HG03520 (cell line): ENCODE results near the gene TMTC2.
"Not testable (repeated sequence)": the region's sequence is repeated elsewhere in the genome, so short reads cannot be mapped to it uniquely, and the experiment has no call there.

Experiments
- ATAC-seq: cut with Tn5 transposase; IDR thresholded peaks from one replicate; pipeline ENCODE4 v1.9.1; 2021; ENCODE audit warnings: mild to moderate bottlenecking, moderate library complexity; ENCODE audit not compliant: unreplicated experiment

The TMTC2 gene

GRCh38 chr12:82787016-82787415 lies 100.3 kb downstream of the TMTC2 start:
- no peak for ATAC-seq

DNA sequence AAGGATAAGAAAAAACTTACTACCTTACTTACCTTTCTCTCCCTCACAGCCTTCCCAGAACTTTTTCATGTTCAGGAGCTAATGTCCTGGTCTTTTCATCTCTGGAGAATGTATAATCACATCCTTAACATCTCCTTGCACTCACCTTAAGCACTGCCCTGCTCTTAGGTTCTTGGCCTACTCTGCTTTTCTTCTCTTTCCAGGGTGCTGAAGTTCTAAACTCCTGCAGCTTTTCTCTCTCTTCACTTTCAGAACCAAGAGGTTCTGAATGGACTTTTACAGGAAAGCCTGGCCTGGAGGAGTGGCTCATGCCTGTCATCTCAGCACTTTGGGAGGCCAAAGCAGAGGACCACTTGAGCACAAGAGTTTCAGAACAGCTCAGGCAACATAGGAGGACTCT lies 101.9 kb downstream of the TMTC2 start:
- ATAC-seq = no peak

DNA sequence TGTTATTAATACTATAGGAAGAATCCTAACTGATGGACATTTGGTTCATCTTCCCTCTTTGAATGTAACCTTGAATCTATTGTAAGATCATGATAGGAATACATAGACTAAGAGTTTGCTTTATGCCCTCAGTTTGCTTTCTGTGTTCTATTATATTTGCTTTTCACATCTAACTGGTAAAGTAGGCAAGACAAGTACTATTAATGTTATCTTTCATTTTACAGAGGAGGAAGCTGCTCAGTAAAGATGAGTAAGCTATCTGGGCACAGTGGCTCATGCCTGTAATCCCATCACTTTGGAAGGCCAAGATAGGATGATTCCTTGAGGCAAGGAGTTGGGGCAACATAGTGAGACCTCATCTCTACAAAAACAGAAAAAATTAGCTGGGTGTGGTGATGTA lies 103.0 kb downstream of the TMTC2 start:
- ATAC-seq = no peak

DNA sequence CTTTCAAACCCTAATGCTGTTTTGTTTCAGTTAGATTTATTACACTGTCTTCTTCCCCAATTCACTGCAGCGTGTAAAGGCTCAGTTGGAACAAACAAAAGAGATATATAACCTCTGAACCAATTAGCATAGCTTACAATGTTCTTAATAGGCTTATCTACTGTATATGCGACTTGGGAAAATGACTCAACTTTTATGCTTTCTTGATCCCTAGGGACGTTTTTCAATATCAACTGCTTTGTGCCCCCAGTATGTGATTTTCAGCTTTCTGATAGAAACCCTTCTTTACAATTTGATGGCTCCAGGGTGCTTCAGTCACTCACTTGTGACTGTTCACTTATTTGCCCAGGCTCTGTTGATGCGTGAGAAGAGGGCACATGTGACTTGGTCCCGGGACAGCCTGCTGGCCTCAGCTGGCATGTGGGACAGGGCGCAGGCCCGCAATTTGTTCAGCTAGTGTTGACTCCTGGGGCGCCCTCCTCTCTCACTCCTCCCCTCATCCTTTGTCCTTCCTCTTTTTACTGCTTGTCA lies 107.1 kb downstream of the TMTC2 start:
- no peak for ATAC-seq

GRCh38 chr12:82797480-82797879 lies 110.8 kb downstream of the TMTC2 start:
- no peak for ATAC-seq

- ATAC-seq = no peak
Measured at GRCh38 chr12:82800185-82800584, 113.5 kb downstream of the TMTC2 start.

DNA sequence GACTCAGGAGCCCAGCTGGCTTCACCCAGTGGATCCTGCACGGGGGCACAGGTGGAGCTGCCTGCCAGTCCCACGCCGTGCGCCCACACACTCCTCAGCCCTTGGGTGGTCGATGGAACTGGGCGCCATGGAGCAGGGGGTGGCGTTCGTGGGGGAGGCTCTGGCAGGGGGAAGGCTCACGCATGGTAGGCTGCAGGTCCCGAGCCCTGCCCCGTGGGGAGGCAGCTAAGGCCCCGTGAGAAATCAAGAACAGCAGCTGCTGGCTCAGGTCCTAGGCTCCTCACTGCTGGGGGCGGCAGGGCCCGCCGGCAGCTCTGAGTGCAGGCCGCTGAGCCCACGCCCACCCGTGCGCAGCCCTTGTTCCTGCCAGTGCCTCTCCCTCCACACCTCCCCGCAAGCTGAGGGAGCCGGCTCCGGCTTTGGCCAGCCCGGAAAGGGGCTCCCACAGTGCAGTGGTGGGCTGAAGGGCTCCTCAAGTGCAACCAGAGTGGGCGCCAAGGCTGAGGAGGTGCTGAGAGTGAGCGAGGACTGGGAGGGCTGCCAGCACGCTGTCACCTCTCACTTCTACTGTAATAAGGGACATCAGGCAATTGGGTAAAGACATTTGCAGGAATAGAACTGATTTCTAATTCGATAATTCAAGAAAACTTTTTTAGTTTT lies 115.4 kb downstream of the TMTC2 start:
- no peak for ATAC-seq

DNA sequence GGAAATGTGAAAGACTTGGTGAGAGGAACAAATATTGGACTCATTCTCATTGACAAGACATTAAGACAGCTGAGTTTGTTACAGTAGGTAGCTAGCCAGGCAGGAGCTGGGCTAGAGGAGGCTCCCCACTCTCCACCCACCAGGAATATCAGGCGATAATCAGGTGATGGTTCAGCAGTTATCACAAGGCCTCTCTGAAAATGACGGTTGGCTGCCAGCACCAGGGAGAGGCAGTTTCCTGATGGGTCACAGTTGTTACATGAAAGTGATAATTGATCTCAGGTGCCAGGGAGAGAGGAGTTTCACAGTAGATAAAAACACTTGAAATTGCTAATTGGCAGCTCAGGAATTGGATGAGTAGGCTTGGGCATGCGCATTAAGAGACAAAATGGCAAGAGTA lies 116.5 kb downstream of the TMTC2 start:
- ATAC-seq = no peak

DNA sequence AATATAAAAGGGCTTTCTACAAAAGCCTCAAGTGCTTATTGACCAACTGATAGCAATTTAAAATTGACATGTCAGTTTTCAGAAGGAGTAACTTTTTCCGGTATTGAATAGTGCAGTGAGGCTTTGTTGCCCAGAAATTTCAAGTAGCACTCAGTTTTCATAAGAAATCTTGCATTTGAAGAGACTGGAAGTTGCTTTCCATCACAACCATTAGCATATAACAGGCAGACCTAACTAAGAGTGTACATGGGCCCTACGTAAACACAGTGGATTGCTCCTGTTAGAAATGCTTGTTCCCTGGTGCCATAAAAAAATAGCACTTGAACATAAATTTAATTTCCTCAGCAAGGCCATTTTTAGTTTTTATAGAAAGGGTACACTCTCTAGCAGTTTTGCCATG lies 117.9 kb downstream of the TMTC2 start:
- ATAC-seq = no peak

DNA sequence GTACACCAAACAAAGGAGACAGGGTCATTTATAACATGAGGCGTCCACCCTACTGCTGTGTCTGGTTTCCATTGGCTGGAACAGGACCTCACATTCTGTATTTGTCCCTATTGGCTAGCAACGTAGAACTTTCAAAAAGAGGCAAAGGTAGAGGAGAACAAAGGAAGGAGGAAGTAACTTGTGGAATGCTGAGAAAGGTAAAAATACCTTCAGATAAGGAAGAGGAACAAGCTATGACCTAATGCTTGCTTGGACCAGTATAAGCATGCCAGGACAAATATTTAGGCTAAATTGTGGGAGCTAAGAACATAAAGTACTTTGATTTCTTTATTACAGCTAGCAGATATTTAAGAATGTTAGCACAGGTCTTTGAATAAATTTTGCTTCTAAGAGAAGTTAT lies 118.3 kb downstream of the TMTC2 start:
- ATAC-seq = not testable (repeated sequence)

GRCh38 chr12:82805812-82806497 lies 119.2 kb downstream of the TMTC2 start:
- no peak for ATAC-seq

DNA sequence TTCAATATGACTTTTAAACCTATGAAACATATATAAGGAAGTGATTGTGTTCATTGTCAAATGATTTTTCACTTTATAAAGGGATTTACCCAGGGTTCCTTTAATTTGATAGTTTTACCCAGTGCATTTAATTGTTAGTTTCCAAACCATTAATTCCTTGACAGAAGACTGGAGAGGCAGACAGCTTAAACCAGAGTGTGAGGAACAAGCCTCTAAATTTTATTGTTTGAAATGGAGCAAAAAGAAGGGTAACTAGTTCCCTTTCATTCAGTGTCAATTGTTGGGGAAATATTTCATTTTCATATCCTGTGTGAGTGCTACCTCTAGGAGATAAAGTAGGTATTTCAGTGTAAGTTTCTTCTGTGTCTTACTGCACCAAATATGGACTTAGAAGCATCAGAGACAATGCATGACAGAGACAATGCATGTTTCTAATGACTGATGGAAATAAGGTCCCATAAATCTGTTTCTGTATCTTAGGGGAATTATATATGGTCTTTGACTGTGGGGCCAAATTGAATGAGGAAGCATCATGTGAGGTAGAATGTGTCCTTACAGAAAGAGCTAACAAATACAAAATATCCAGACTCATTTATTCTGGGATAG lies 120.5 kb downstream of the TMTC2 start:
- ATAC-seq = no peak

DNA sequence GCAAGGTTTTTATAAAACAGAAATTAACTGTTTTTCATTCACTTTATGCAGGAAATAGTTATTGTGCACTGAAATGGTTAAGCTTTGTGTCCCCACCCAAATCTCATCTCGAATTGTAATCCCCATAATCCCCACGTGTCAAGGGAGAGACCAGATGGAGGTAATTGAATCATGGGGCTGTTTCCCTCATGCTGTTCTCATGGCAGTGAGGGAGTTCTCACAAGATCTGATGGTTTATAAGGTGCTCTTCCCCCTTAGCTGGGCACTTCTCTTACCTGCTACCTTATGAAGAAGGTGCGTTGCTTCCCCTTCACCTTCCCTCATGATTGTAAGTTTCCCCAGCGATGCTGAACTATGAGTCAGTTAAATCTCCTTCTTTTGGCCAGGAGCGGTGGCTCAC lies 123.9 kb downstream of the TMTC2 start:
- ATAC-seq = no peak

- ATAC-seq = no peak
Measured at GRCh38 chr12:82817368-82817767, 130.7 kb downstream of the TMTC2 start.

- no peak for ATAC-seq
Measured at GRCh38 chr12:82818271-82819035, 131.7 kb downstream of the TMTC2 start.

DNA sequence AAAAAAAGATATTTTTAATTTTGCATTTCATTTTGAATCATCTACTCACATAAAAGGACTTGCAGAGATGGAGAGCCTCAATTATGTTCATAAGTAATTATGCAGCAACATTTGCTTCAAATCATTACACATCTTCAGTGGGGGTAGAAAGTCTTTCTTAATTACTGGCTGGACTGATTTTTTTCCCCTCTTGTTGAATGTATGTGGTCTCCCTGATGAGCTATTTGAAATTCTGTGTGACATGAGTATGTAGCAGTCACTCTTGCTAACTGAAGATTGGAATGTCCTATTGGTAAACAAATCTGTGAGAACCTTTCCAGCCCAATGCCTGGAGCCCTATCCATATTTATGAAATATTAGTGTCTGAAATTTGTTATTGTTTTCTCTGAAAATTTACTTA lies 139.8 kb downstream of the TMTC2 start:
- ATAC-seq = no peak

DNA sequence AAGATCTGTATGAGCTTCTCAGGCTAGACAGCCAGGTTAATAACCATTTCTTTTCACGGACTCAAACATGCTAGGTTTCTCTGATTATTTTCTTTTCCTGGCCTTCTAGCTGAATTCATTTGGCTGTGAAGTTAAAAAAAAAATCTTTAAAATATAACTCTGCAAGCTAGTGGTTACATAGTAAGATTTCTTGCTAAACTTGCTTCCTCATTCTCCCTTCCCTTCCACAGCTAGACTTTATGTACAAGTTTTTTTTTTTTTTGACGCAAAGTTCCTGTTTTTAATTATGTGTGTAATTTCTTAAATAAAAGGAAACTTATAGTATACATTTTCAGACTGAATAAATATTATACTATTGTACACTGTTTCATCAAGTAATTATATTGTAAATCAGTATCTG lies 145.4 kb downstream of the TMTC2 start:
- no peak for ATAC-seq

GRCh38 chr12:82832981-82833380 lies 146.3 kb downstream of the TMTC2 start:
- ATAC-seq = no peak

- no peak for ATAC-seq
Measured at GRCh38 chr12:82833481-82833880, 146.8 kb downstream of the TMTC2 start.

- ATAC-seq = no peak
Measured at GRCh38 chr12:82835217-82835616, 148.5 kb downstream of the TMTC2 start.

DNA sequence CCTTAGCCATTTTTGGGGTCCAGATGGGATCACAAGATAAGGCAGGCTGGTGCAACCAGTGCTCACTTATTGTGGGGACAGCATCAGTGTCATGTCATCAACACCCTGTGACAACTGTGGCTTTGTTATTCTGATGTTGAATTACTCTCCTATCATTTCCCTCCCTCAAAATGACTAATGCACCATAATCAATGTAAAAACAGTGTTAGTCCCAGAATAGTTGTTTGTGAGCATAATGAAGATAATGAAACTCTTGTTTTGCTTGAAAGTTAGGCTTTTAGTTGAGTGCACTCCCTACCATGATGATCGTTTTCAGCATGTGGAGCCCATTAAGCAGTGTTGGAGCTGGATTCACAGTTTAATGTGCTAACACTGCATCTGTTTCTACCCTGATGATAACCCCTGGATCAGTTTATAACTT lies 151.4 kb downstream of the TMTC2 start:
- no peak for ATAC-seq
